ENCODE measurements around the gene SSTR1. TPM values are rescaled to one million over a fixed set of nuclear protein-coding genes. Genes with fewer than 3 reads are reported as not detected.
A peak's percentile ranks its signal among the peaks of the same experiment; 100 is the strongest.

Gene SSTR1
- total RNA-seq, 4 donors from 2014 or later: 2.5 to 13.1 (median 9.8) TPM

- Histone ChIP-seq H3K36me3 (no peaks in the 10 kb centered on the region), H3K9me3 (no peaks in the 10 kb centered on the region), H3K4me1 (peaks cover 0 to 14% (median 0%) of the 10 kb centered on the region in 4 donors), H3K27ac (peak overlapping the region in 3 of 4 donors; percentile 78 to 96 (median 95)), H3K4me3 (peak overlapping the region in 3 of 4 donors; percentile 33 to 72 (median 71)), H3K27me3 (no peaks in the 10 kb centered on the region)
- peak in 2 of 3 donors; percentile 84 to 91 for DNase-seq
- peak; percentile 40 to 82 for TF ChIP-seq POLR2A (IDR thresholded peaks at IDR 0.05)
- TF ChIP-seq, protein P1, sequence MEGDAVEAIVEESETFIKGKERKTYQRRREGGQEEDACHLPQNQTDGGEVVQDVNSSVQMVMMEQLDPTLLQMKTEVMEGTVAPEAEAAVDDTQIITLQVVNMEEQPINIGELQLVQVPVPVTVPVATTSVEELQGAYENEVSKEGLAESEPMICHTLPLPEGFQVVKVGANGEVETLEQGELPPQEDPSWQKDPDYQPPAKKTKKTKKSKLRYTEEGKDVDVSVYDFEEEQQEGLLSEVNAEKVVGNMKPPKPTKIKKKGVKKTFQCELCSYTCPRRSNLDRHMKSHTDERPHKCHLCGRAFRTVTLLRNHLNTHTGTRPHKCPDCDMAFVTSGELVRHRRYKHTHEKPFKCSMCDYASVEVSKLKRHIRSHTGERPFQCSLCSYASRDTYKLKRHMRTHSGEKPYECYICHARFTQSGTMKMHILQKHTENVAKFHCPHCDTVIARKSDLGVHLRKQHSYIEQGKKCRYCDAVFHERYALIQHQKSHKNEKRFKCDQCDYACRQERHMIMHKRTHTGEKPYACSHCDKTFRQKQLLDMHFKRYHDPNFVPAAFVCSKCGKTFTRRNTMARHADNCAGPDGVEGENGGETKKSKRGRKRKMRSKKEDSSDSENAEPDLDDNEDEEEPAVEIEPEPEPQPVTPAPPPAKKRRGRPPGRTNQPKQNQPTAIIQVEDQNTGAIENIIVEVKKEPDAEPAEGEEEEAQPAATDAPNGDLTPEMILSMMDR (IDR thresholded peaks at IDR 0.05): peak in 3 of 6 experiments; percentile 45 to 56 (median 52)
Measured at GRCh38 chr14:38208618-38209562, 1.2 kb downstream of the SSTR1 start.

DNA sequence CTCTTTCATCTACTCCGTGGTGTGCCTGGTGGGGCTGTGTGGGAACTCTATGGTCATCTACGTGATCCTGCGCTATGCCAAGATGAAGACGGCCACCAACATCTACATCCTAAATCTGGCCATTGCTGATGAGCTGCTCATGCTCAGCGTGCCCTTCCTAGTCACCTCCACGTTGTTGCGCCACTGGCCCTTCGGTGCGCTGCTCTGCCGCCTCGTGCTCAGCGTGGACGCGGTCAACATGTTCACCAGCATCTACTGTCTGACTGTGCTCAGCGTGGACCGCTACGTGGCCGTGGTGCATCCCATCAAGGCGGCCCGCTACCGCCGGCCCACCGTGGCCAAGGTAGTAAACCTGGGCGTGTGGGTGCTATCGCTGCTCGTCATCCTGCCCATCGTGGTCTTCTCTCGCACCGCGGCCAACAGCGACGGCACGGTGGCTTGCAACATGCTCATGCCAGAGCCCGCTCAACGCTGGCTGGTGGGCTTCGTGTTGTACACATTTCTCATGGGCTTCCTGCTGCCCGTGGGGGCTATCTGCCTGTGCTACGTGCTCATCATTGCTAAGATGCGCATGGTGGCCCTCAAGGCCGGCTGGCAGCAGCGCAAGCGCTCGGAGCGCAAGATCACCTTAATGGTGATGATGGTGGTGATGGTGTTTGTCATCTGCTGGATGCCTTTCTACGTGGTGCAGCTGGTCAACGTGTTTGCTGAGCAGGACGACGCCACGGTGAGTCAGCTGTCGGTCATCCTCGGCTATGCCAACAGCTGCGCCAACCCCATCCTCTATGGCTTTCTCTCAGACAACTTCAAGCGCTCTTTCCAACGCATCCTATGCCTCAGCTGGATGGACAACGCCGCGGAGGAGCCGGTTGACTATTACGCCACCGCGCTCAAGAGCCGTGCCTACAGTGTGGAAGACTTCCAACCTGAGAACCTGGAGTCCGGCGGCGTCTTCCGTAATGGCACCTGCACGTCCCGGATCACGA lies 2.2 kb downstream of the SSTR1 start:
- Histone ChIP-seq H3K4me3 (peak overlapping the region in 3 of 4 donors; percentile 33 to 72 (median 71)), H3K27me3 (no peaks in the 10 kb centered on the region), H3K4me1 (peaks cover 0 to 14% (median 0%) of the 10 kb centered on the region in 4 donors), H3K27ac (peak overlapping the region in 3 of 4 donors; percentile 78 to 96 (median 95)), H3K9me3 (no peaks in the 10 kb centered on the region), H3K36me3 (no peaks in the 10 kb centered on the region)
- TF ChIP-seq POLR2A (IDR thresholded peaks at IDR 0.05): no peak
- TF ChIP-seq, protein P1 (IDR thresholded peaks at IDR 0.05): no peak
- no peak for DNase-seq

GRCh38 chr14:38210587-38211216 lies 3.0 kb downstream of the SSTR1 start:
- peak in 1 of 3 donors; percentile 49 for DNase-seq
- no peaks in the 10 kb centered on the region for H3K27me3 ChIP-seq

GRCh38 chr14:38211255-38211735 lies 3.6 kb downstream of the SSTR1 start:
- no peaks in the 10 kb centered on the region for H3K9me3 ChIP-seq
- no peak overlapping the region for H3K27ac ChIP-seq
- H3K4me1 ChIP-seq: peaks cover 0 to 14% (median 0%) of the 10 kb centered on the region in 4 donors
- peak overlapping the region in 2 of 4 donors; percentile 27 to 72 for H3K4me3 ChIP-seq
- H3K27me3 ChIP-seq: no peaks in the 10 kb centered on the region
- TF ChIP-seq, protein P1 (IDR thresholded peaks at IDR 0.05): no peak
- no peak for TF ChIP-seq POLR2A (IDR thresholded peaks at IDR 0.05)
- H3K36me3 ChIP-seq: no peaks in the 10 kb centered on the region
- no peak for DNase-seq

More at GRCh38 chr14:38210587-38211216, 3.0 kb downstream of the SSTR1 start:
- TF ChIP-seq, protein P1 (IDR thresholded peaks at IDR 0.05): no peak
- no peak for TF ChIP-seq POLR2A (IDR thresholded peaks at IDR 0.05)
- Histone ChIP-seq H3K4me1 (peaks cover 0 to 14% (median 0%) of the 10 kb centered on the region in 4 donors), H3K4me3 (peak overlapping the region in 2 of 4 donors; percentile 71 to 72), H3K36me3 (no peaks in the 10 kb centered on the region), H3K9me3 (no peaks in the 10 kb centered on the region), H3K27ac (no peak overlapping the region)

Data from Peyer's patch (tissue), 4 donors.